ENCODE measurements around the gene TAF1B. TPM values are rescaled to one million over a fixed set of nuclear protein-coding genes. Genes with fewer than 3 reads are reported as not detected.

Gene TAF1B
- total and polyA plus RNA-seq, 10 of the 15 experiments (the other 5 are each of a cell fraction or from before 2014, with no cell fraction given) = 8.1 to 18.3 (median 12.4) TPM

- Histone ChIP-seq H3K36me3 (ENCODE audit: control insufficient read depth in 2 of 2, insufficient read depth in 2 of 2, low read length in 1 of 2) (no peaks in the 10 kb centered on the region), H3K4me2 (ENCODE audit: control insufficient read depth, insufficient read depth) (no peak overlapping the region), H2AFZ (ENCODE audit: control insufficient read depth, low read depth, low read length) (no peak overlapping the region), H3K27me3 (replicated peaks in 1 of 2; ENCODE audit: control insufficient read depth in 2 of 2, insufficient read depth in 2 of 2, low read length in 1 of 2) (no peaks in the 10 kb centered on the region), H4K20me1 (ENCODE audit: control insufficient read depth, insufficient read depth) (no peaks in the 10 kb centered on the region), H3K79me2 (ENCODE audit: control insufficient read depth, insufficient read depth, low read length) (no peaks in the 10 kb centered on the region), H3K9me3 (replicated peaks; ENCODE audit: control insufficient read depth, insufficient read depth, low read length) (no peaks in the 10 kb centered on the region), H3K4me1 (ENCODE audit: control insufficient read depth, insufficient read depth, low read length) (peaks cover 6% of the 10 kb centered on the region; the same call in 1 of the 2 replicates), H3K9ac (ENCODE audit: control insufficient read depth, insufficient read depth, low read length) (no peak overlapping the region), H3K27ac (ENCODE audit: control insufficient read depth, insufficient read depth) (no peak overlapping the region), H3K4me3 (no peak overlapping the region)
- ATAC-seq = peak; percentile 27; the same call in 2 of the 3 replicates
- FAIRE-seq = no peak
- TF ChIP-seq CHD4 (IDR thresholded peaks at IDR 0.05) = no peak
- TF ChIP-seq SPI1 (IDR thresholded peaks at IDR 0.05; ENCODE audit: borderline replicate concordance, insufficient read depth, low read depth, low read length) = peak; percentile 18; the same call in 1 of the 2 replicates
- peak; percentile 42 for TF ChIP-seq JUNB (IDR thresholded peaks at IDR 0.05)
- RAD21 ChIA-PET (ENCODE audit: unreplicated experiment) = no interaction called here
- DNase-seq (ENCODE audit: low read depth, low spot score) = no peak
- SMC1A ChIA-PET (ENCODE audit: uncharacterized antibody, unreplicated experiment) = no interaction called here
- 54% methylated on average over 13 of the region's 13 CpGs for WGBS (ENCODE audit: insufficient coverage, insufficient replicate concordance, low lambda C conversion rate, missing lambda C conversion rate)
- POLR2A ChIA-PET = no interaction called here
- in situ Hi-C loops (cut with MboI) (no loop called here), intact Hi-C loops (cut with micrococcal nuclease; ENCODE audit: unreplicated experiment) (no loop called here)
- CTCF ChIA-PET = interaction anchor here (0.7 kb wide), 1 partner anchor 339 kb away, joined by 3 read pairs; no protein-coding TSS in a partner anchor
- no TSS peak for BruUV-seq (replicated peaks)
Observed at GRCh38 chr2:9941196-9941995, 98.1 kb downstream of the TAF1B start.

GRCh38 chr2:9941996-9942390, 98.7 kb downstream of the TAF1B start:
- H3K27me3 ChIP-seq (replicated peaks in 1 of 2; ENCODE audit: control insufficient read depth in 2 of 2, insufficient read depth in 2 of 2, low read length in 1 of 2) = no peaks in the 10 kb centered on the region
- no peaks in the 10 kb centered on the region for H3K36me3 ChIP-seq (ENCODE audit: control insufficient read depth in 2 of 2, insufficient read depth in 2 of 2, low read length in 1 of 2)
- no TSS peak for BruUV-seq (replicated peaks)
- ChIA-PET SMC1A (ENCODE audit: uncharacterized antibody, unreplicated experiment) (interaction anchor here (1.4 kb wide), 1 partner anchor 8 kb away, joined by 4 read pairs; no protein-coding TSS in a partner anchor), RAD21 (ENCODE audit: unreplicated experiment) (no interaction called here), POLR2A (interaction anchor here (0.6 kb wide), 1 partner anchor 19 kb away, joined by 3 read pairs; no protein-coding TSS in a partner anchor), CTCF (interaction anchor here (0.6 to 2.2 kb wide), 2 partner anchors 43 to 407 kb away, joined by 4 to 11 read pairs; no protein-coding TSS in a partner anchor)
- H4K20me1 ChIP-seq (ENCODE audit: control insufficient read depth, insufficient read depth) = no peaks in the 10 kb centered on the region
- 79% methylated on average over 6 of the region's 6 CpGs for WGBS (ENCODE audit: insufficient coverage, insufficient replicate concordance, low lambda C conversion rate, missing lambda C conversion rate)
- H3K4me1 ChIP-seq (ENCODE audit: control insufficient read depth, insufficient read depth, low read length) = peaks cover 6% of the 10 kb centered on the region; the same call in 1 of the 2 replicates
- no peak overlapping the region for H2AFZ ChIP-seq (ENCODE audit: control insufficient read depth, low read depth, low read length)
- H3K9ac ChIP-seq (ENCODE audit: control insufficient read depth, insufficient read depth, low read length) = no peak overlapping the region
- no peaks in the 10 kb centered on the region for H3K9me3 ChIP-seq (replicated peaks; ENCODE audit: control insufficient read depth, insufficient read depth, low read length)
- in situ Hi-C loops (cut with MboI) = no loop called here
- no peak for ATAC-seq
- DNase-seq (ENCODE audit: low read depth, low spot score) = no peak
- intact Hi-C loops (cut with micrococcal nuclease; ENCODE audit: unreplicated experiment) = no loop called here
- no peak for FAIRE-seq
- H3K27ac ChIP-seq (ENCODE audit: control insufficient read depth, insufficient read depth) = no peak overlapping the region
- no peak overlapping the region for H3K4me2 ChIP-seq (ENCODE audit: control insufficient read depth, insufficient read depth)
- no peaks in the 10 kb centered on the region for H3K79me2 ChIP-seq (ENCODE audit: control insufficient read depth, insufficient read depth, low read length)
- no peak overlapping the region for H3K4me3 ChIP-seq
- TF ChIP-seq EGR1 (IDR thresholded peaks at IDR 0.05; ENCODE audit: borderline replicate concordance in 1 of 2, low read depth in 2 of 2, low read length in 2 of 2) (no peak), RUNX3 (IDR thresholded peaks at IDR 0.05; ENCODE audit: low read length) (no peak), SMARCA5 (IDR thresholded peaks at IDR 0.05) (no peak), SPI1 (IDR thresholded peaks at IDR 0.05; ENCODE audit: borderline replicate concordance, insufficient read depth, low read depth, low read length) (no peak), SUZ12 (IDR thresholded peaks at IDR 0.05; ENCODE audit: unreplicated experiment) (no peak), TCF7 (IDR thresholded peaks at IDR 0.05; ENCODE audit: borderline replicate concordance) (no peak), TBL1XR1 (IDR thresholded peaks at IDR 0.05; ENCODE audit: low read depth, low read length) (no peak), HDAC2 (IDR thresholded peaks at IDR 0.05) (no peak), CBX5 (IDR thresholded peaks at IDR 0.05; ENCODE audit: low read depth) (no peak), ELK1 (IDR thresholded peaks at IDR 0.05; ENCODE audit: low read depth, low read length) (no peak), YY1 (IDR thresholded peaks at IDR 0.05; ENCODE audit: low read depth, low read length) (no peak), SIX5 (IDR thresholded peaks at IDR 0.05; ENCODE audit: low read depth, low read length, severe bottlenecking) (no peak), MLLT1 (IDR thresholded peaks at IDR 0.05) (no peak), ZNF217 (IDR thresholded peaks at IDR 0.05) (no peak)

Data from GM12878 (cell line).